SK-N-SH (cell line): Measurements from ENCODE around the gene LBR.

Experiments used
- FOXJ3 ChIP-seq: sonication (generic); formaldehyde crosslinking; IDR thresholded peaks from 2 replicates; pipeline ENCODE4 v1.5.1; 2020; ENCODE audit warnings: mild to moderate bottlenecking, missing genetic modification reagents
- GABPA ChIP-seq: IDR thresholded peaks from 2 replicates; pipeline ENCODE4 v1.4.0; 2012; ENCODE audit warnings: low read depth, mild to moderate bottlenecking
- JUND ChIP-seq: IDR thresholded peaks from 2 replicates; pipeline ENCODE4 v1.4.0; 2012
- RCOR1 ChIP-seq: fragments of 150-350 bp; IDR thresholded peaks from 2 replicates; pipeline ENCODE4 v1.6.1; 2017; ENCODE audit warnings: antibody characterized with exemption, low read length
- SMC3 ChIP-seq: IDR thresholded peaks from 2 replicates; pipeline ENCODE4 v1.6.1; 2012; ENCODE audit warnings: low read depth, low read length, improper control_type of control experiment
- TF ChIP-seq, protein P1 (sequence below): fragments of 200-600 bp; sonication (generic); IDR thresholded peaks from 2 replicates; pipeline ENCODE4 v1.6.1; 2017; ENCODE audit warnings: antibody characterized with exemption, mild to moderate bottlenecking, moderate library complexity
- TF ChIP-seq, protein P2 (sequence below): IDR thresholded peaks from 2 replicates; pipeline ENCODE4; 2012
- TF ChIP-seq, protein P3 (sequence below): IDR thresholded peaks from 2 replicates; pipeline ENCODE4 v1.4.0; 2012; ENCODE audit warnings: low read depth
- TF ChIP-seq, protein P4 (sequence below): fragments of 150-350 bp; IDR thresholded peaks from 2 replicates; pipeline ENCODE4 v1.6.1; 2017; ENCODE audit warnings: antibody characterized with exemption, low read length, low read depth, borderline replicate concordance

DNA sequence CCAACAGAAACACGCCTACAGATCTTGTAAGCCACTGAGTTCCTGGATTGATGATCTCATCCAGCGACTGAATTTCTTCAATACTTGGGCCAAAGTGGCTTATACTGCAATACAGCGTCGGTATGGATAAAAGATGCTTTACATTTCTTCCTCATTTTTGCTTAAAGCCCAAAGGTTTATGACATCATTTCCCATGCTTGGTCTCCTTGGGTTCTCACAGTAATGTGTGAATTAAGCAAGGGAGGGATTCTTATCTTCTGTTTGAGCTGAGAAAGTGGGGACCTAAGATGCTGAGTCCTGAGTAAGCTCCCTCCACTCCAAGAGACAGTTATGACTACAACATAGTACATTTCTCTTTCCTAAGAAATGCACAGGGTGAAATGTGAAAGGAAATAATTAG, 39.5 kb downstream of the LBR start:
- TF ChIP-seq SMC3: no peak
- TF ChIP-seq, protein P1, sequence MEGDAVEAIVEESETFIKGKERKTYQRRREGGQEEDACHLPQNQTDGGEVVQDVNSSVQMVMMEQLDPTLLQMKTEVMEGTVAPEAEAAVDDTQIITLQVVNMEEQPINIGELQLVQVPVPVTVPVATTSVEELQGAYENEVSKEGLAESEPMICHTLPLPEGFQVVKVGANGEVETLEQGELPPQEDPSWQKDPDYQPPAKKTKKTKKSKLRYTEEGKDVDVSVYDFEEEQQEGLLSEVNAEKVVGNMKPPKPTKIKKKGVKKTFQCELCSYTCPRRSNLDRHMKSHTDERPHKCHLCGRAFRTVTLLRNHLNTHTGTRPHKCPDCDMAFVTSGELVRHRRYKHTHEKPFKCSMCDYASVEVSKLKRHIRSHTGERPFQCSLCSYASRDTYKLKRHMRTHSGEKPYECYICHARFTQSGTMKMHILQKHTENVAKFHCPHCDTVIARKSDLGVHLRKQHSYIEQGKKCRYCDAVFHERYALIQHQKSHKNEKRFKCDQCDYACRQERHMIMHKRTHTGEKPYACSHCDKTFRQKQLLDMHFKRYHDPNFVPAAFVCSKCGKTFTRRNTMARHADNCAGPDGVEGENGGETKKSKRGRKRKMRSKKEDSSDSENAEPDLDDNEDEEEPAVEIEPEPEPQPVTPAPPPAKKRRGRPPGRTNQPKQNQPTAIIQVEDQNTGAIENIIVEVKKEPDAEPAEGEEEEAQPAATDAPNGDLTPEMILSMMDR: no peak
- TF ChIP-seq RCOR1: no peak
- TF ChIP-seq, protein P2, sequence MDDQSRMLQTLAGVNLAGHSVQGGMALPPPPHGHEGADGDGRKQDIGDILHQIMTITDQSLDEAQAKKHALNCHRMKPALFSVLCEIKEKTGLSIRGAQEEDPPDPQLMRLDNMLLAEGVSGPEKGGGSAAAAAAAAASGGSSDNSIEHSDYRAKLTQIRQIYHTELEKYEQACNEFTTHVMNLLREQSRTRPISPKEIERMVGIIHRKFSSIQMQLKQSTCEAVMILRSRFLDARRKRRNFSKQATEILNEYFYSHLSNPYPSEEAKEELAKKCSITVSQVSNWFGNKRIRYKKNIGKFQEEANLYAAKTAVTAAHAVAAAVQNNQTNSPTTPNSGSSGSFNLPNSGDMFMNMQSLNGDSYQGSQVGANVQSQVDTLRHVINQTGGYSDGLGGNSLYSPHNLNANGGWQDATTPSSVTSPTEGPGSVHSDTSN: no peak
- TF ChIP-seq, protein P3, sequence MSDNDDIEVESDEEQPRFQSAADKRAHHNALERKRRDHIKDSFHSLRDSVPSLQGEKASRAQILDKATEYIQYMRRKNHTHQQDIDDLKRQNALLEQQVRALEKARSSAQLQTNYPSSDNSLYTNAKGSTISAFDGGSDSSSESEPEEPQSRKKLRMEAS: no peak
- no peak for TF ChIP-seq FOXJ3 (CRISPR knock-in tag)
- TF ChIP-seq, protein P4, sequence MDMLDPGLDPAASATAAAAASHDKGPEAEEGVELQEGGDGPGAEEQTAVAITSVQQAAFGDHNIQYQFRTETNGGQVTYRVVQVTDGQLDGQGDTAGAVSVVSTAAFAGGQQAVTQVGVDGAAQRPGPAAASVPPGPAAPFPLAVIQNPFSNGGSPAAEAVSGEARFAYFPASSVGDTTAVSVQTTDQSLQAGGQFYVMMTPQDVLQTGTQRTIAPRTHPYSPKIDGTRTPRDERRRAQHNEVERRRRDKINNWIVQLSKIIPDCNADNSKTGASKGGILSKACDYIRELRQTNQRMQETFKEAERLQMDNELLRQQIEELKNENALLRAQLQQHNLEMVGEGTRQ: no peak
- no peak for TF ChIP-seq JUND
- TF ChIP-seq GABPA: no peak
